ENCODE data around the gene SMARCE1.

DNA sequence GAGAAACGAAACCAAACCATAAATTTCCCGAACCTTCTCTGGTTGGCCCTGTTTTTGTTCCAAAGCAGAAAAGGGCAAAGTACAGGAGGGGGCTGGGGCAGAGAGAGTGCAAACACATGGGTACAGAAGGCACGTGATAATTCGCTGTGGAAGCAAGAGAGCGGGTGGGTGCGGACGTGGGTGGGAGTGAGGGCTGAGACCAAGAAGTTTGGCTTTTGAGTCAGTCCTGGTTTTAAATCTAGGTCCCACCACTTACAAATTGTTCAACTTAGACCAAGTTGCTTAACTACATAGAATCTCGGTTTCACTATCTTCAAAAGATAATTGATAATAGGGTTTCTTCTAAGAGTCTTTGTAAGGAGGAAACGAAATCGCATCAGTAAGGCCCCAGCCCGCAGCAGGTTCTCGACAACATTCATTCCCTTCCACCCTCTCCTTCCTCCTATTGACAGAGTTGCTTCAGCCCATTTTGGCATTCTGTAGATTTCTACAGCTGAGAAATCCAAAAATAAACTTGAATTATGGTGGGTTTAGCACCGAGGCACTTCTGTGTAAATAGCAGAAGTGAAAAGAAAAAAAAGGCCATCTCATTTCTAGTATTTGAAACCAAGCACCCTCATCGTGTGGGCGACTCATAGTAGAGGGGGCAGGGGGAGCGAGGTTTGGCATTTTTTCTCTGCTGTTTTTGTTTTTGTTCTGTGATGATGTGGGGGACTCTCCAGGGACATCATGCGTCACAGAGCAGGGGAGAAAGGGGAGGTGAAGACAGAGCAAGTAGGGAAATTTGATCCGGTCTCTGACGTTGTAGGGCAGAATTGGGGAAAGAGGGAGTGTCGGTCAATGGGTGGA, 48.8 kb downstream of the SMARCE1 start:
- TF ChIP-seq, protein P1, sequence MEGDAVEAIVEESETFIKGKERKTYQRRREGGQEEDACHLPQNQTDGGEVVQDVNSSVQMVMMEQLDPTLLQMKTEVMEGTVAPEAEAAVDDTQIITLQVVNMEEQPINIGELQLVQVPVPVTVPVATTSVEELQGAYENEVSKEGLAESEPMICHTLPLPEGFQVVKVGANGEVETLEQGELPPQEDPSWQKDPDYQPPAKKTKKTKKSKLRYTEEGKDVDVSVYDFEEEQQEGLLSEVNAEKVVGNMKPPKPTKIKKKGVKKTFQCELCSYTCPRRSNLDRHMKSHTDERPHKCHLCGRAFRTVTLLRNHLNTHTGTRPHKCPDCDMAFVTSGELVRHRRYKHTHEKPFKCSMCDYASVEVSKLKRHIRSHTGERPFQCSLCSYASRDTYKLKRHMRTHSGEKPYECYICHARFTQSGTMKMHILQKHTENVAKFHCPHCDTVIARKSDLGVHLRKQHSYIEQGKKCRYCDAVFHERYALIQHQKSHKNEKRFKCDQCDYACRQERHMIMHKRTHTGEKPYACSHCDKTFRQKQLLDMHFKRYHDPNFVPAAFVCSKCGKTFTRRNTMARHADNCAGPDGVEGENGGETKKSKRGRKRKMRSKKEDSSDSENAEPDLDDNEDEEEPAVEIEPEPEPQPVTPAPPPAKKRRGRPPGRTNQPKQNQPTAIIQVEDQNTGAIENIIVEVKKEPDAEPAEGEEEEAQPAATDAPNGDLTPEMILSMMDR (conservative IDR thresholded peaks at IDR 0.05 in 1 of 2, IDR thresholded peaks at IDR 0.05 in 1 of 2; ENCODE audit: extremely low read depth in 1 of 2, insufficient read depth in 1 of 2, low read depth in 1 of 2, low read length in 2 of 2), result no peak
- no peak for TF ChIP-seq EZH2 (IDR thresholded peaks at IDR 0.05; ENCODE audit: borderline replicate concordance, low read length)

Measured in mammary epithelial cell (primary cell).